Lower lobe of right lung (tissue), 2 donors: ENCODE results near the gene PBX4. TPM values are rescaled to one million over a fixed set of nuclear protein-coding genes. Genes with fewer than 3 reads are reported as not detected.
"Not testable (repeated sequence)": the region's sequence is repeated elsewhere in the genome, so short reads cannot be mapped to it uniquely, and the experiment has no call there.

ENCODE experiments used
- ATAC-seq, 2 donors: fragments of 200-7000 bp; cut with Tn5 transposase; one replicate each; pipeline ENCODE4 v1.9.1; 2020 to 2022; ENCODE audit warnings: mild to moderate bottlenecking in 2 of 2, moderate library complexity in 2 of 2
- DNase-seq: peaks from one replicate; pipeline ENCODE4 v3.0.0-alpha.2; 2020
- H3K27ac ChIP-seq: fragments of 200-600 bp; one replicate; pipeline ENCODE4 v1.8.0; 2022
- H3K27me3 ChIP-seq: fragments of 200-600 bp; one replicate; pipeline ENCODE4 v1.8.0; 2022; ENCODE audit warnings: low read depth
- H3K36me3 ChIP-seq: fragments of 200-600 bp; one replicate; pipeline ENCODE4 v1.8.0; 2022; ENCODE audit warnings: mild to moderate bottlenecking
- H3K4me1 ChIP-seq: fragments of 200-600 bp; one replicate; pipeline ENCODE4 v1.8.0; 2022
- H3K4me3 ChIP-seq: fragments of 200-600 bp; one replicate; pipeline ENCODE4 v1.8.0; 2022; ENCODE audit warnings: mild to moderate bottlenecking
- H3K9me3 ChIP-seq: fragments of 200-600 bp; one replicate; pipeline ENCODE4 v1.8.0; 2022
- CTCF ChIP-seq: fragments of 200-600 bp; IDR thresholded peaks from one replicate; pipeline ENCODE4 v1.8.0; 2022; ENCODE audit warnings: antibody characterized with exemption, mild to moderate bottlenecking
- intact Hi-C: fragments of 100-400 bp; cut with DNase I; formaldehyde crosslinking; loops from one replicate; pipeline ENCODE4 v1.11.0; 2022
- long read RNA-seq: library from polyadenylated mRNA; unstranded; transcript quantifications from one replicate; pipeline ENCODE4 v2.0.0, GENCODE V29; 2021
- total RNA-seq: library from RNA; stranded (reverse); fragmentation: NEBNext Ultra II Directional; extraction: Animal tissue kit (Norgen Biotek cat#: 25700); gene quantifications from one replicate; pipeline ENCODE4 v1.2.1, GENCODE V29; 2021
- donor health status: DM: no; HTN: yes; CAD: no; lungs with severe emphysema.

The PBX4 gene
- total RNA-seq, result 3.7 TPM
- long read RNA-seq, partial matches to known transcripts, result 0 of 2 reads
- long read RNA-seq, other reads (novel, unspliced or antisense), result 1 of 2 reads

- no peaks in the 10 kb centered on the region for H3K27me3 ChIP-seq
- intact Hi-C loops, result no loop called here
- no peaks in the 10 kb centered on the region for H3K9me3 ChIP-seq
- no peaks in the 10 kb centered on the region for H3K36me3 ChIP-seq
- ATAC-seq, result peak; percentile 99 to 100
- H3K27ac ChIP-seq, result no peak within 1 kb of the TSS
- no peak for TF ChIP-seq CTCF
- peak; percentile 98 for DNase-seq
- peak within 1 kb of the TSS; percentile 60 for H3K4me3 ChIP-seq
- H3K4me1 ChIP-seq, result peaks cover 9% of the 10 kb centered on the region
Observed at GRCh38 chr19:19618219-19619051, at the start of gene PBX4. TSS of gene PBX4 (minus strand) at chr19:19618687. CDS start at chr19:19618629, 58 bp downstream.

- ATAC-seq, H3K36me3 ChIP-seq, H3K4me3 ChIP-seq, H3K27ac ChIP-seq, H3K27me3 ChIP-seq, H3K9me3 ChIP-seq, DNase-seq, intact Hi-C loops: not testable (repeated sequence)
- peaks cover 43% of the 10 kb centered on the region for H3K4me1 ChIP-seq
Observed at GRCh38 chr19:19665420-19665948, 47.0 kb upstream of the PBX4 start.

GRCh38 chr19:19663256-19664120 is 45.0 kb upstream of the PBX4 start, which contains the start of gene ATP13A1:
TSS of gene ATP13A1 (minus strand) at chr19:19663676. CDS start at chr19:19663666, 10 bp downstream.
- no peaks in the 10 kb centered on the region for H3K27me3 ChIP-seq

GRCh38 chr19:19662871-19663255 is 44.4 kb upstream of the PBX4 start:
- intact Hi-C loops, result no loop called here
- no peak for DNase-seq
- no peak for ATAC-seq

More at GRCh38 chr19:19663256-19664120, 45.0 kb upstream of the PBX4 start, which contains the start of gene ATP13A1:
- intact Hi-C loops, result no loop called here
- H3K4me3 ChIP-seq, result peak within 1 kb of the TSS; percentile 99
- peak; percentile 99 for DNase-seq
- peaks cover 18% of the 10 kb centered on the region for H3K36me3 ChIP-seq
- H3K9me3 ChIP-seq, result no peaks in the 10 kb centered on the region
- H3K27ac ChIP-seq, result peak within 1 kb of the TSS; percentile 96
- H3K4me1 ChIP-seq, result peaks cover 32% of the 10 kb centered on the region
- peak; percentile 96 for ATAC-seq
- TF ChIP-seq CTCF, result no peak

GRCh38 chr19:19662344-19662743 is 43.9 kb upstream of the PBX4 start:
- H3K4me1 ChIP-seq, result peaks cover 24% of the 10 kb centered on the region
- H3K9me3 ChIP-seq, result no peaks in the 10 kb centered on the region
- ATAC-seq (no peak), DNase-seq (peak; percentile 33)
- peak overlapping the region; percentile 99 for H3K4me3 ChIP-seq
- no peaks in the 10 kb centered on the region for H3K27me3 ChIP-seq
- H3K36me3 ChIP-seq, result peaks cover 30% of the 10 kb centered on the region
- intact Hi-C loops, result no loop called here
- no peak for TF ChIP-seq CTCF
- peak overlapping the region; percentile 96 for H3K27ac ChIP-seq

More at GRCh38 chr19:19662871-19663255, 44.4 kb upstream of the PBX4 start:
- Histone ChIP-seq H3K4me3 (peak overlapping the region; percentile 99), H3K9me3 (no peaks in the 10 kb centered on the region), H3K36me3 (peaks cover 25% of the 10 kb centered on the region), H3K4me1 (peaks cover 29% of the 10 kb centered on the region), H3K27ac (peak overlapping the region; percentile 96), H3K27me3 (no peaks in the 10 kb centered on the region)
- TF ChIP-seq CTCF, result no peak
